Omental fat pad (tissue), 4 donors: Measurements from ENCODE around the gene HLTF. TPM values are rescaled to one million over a fixed set of nuclear protein-coding genes. Genes with fewer than 3 reads are reported as not detected.

Source experiments
- ATAC-seq: fragments of 150-250 bp; one replicate; pipeline ENCODE4 v1.9.1; 2016; ENCODE audit warnings: mild to moderate bottlenecking, moderate library complexity; ENCODE audit not compliant: low FRiP score
- DNase-seq: peaks from one replicate; pipeline ENCODE4 v3.0.0-alpha.2; 2019; ENCODE audit warnings: low spot score
- CTCF ChIP-seq, 3 donors: fragments of 450-650 bp; IDR thresholded peaks; one replicate each; pipeline ENCODE4 v1.5.1; 2016 to 2017; ENCODE audit warnings: antibody characterized with exemption in 3 of 3, mild to moderate bottlenecking in 3 of 3, moderate library complexity in 2 of 3
- total RNA-seq, 4 donors: library from RNA; depleted of rRNA; stranded (reverse); fragments of >200 nt; gene quantifications; one replicate each; pipeline ENCODE4 v1.1.0, GENCODE V29; 2016

Gene HLTF
- total RNA-seq, 4 donors from 2014 or later, result 10.2 to 20.5 (median 18.3) TPM

- ATAC-seq (no peak), DNase-seq (no peak)
- no peak for TF ChIP-seq CTCF (IDR thresholded peaks at IDR 0.05)
These were observed 66.0 kb downstream of the HLTF start for GRCh38 chr3:149020196-149020838.

GRCh38 chr3:149019580-149019979, 66.8 kb downstream of the HLTF start:
- no peak for TF ChIP-seq CTCF (IDR thresholded peaks at IDR 0.05)
- no peak for ATAC-seq
- DNase-seq, result no peak

- ATAC-seq (no peak), DNase-seq (no peak)
- TF ChIP-seq CTCF (IDR thresholded peaks at IDR 0.05), result no peak
These were observed 68.1 kb downstream of the HLTF start for GRCh38 chr3:149018247-149018646.

GRCh38 chr3:149016669-149017541, 69.4 kb downstream of the HLTF start:
- TF ChIP-seq CTCF (IDR thresholded peaks at IDR 0.05), result no peak
- DNase-seq (no peak), ATAC-seq (no peak)

- DNase-seq, result no peak
- no peak for ATAC-seq
- no peak for TF ChIP-seq CTCF (IDR thresholded peaks at IDR 0.05)
These were observed 70.1 kb downstream of the HLTF start for GRCh38 chr3:149016242-149016641.

- no peak for ATAC-seq
- no peak for TF ChIP-seq CTCF (IDR thresholded peaks at IDR 0.05)
These were observed 70.9 kb downstream of the HLTF start for GRCh38 chr3:149015393-149015792.

More at GRCh38 chr3:149015393-149015792, 70.9 kb downstream of the HLTF start:
- no peak for DNase-seq
